ENCODE results near the gene DLG2. TPM values are rescaled to one million over a fixed set of nuclear protein-coding genes. Genes with fewer than 3 reads are reported as not detected.

The DLG2 gene
- total and polyA plus RNA-seq, 4 donors, result 0.30 to 5.5 (median 0.68) TPM

DNA sequence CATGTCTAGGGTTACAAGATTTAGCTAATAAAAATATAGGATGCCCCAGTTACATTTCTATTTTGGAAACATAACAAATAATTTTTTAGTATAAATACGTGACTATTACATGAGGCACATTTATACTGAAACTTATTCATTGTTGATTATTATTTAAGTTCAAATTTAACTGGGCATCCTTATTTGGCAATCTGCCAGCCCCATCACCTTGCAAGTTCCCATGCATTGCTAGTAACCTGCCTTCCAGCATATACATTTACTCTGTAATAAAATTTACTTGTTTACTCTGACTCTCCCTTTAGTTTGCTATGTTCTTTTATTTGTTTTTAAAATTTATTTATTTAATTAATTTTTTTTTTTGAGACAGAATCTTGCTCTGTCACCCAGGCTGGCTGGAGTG is 1686.1 kb downstream of the DLG2 start:
- no peak overlapping the region for H3K4me3 ChIP-seq (ENCODE audit: low read depth in 1 of 3, low read length in 3 of 3)
- 93% methylated on average over 1 of the region's 1 CpG for WGBS
- TF ChIP-seq, protein P1, sequence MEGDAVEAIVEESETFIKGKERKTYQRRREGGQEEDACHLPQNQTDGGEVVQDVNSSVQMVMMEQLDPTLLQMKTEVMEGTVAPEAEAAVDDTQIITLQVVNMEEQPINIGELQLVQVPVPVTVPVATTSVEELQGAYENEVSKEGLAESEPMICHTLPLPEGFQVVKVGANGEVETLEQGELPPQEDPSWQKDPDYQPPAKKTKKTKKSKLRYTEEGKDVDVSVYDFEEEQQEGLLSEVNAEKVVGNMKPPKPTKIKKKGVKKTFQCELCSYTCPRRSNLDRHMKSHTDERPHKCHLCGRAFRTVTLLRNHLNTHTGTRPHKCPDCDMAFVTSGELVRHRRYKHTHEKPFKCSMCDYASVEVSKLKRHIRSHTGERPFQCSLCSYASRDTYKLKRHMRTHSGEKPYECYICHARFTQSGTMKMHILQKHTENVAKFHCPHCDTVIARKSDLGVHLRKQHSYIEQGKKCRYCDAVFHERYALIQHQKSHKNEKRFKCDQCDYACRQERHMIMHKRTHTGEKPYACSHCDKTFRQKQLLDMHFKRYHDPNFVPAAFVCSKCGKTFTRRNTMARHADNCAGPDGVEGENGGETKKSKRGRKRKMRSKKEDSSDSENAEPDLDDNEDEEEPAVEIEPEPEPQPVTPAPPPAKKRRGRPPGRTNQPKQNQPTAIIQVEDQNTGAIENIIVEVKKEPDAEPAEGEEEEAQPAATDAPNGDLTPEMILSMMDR (IDR thresholded peaks at IDR 0.05; ENCODE audit: low read depth, low read length, missing input control), result no peak
- TF ChIP-seq RXRA (IDR thresholded peaks at IDR 0.05) (no peak), JUND (IDR thresholded peaks at IDR 0.05) (no peak), NR2F2 (IDR thresholded peaks at IDR 0.05) (no peak), FOXA2 (IDR thresholded peaks at IDR 0.05) (no peak), HNF4A (conservative IDR thresholded peaks at IDR 0.05) (no peak), RAD21 (IDR thresholded peaks at IDR 0.05) (no peak), HNF4G (IDR thresholded peaks at IDR 0.05) (no peak), YY1 (IDR thresholded peaks at IDR 0.05) (no peak)
- TF ChIP-seq, protein P2, sequence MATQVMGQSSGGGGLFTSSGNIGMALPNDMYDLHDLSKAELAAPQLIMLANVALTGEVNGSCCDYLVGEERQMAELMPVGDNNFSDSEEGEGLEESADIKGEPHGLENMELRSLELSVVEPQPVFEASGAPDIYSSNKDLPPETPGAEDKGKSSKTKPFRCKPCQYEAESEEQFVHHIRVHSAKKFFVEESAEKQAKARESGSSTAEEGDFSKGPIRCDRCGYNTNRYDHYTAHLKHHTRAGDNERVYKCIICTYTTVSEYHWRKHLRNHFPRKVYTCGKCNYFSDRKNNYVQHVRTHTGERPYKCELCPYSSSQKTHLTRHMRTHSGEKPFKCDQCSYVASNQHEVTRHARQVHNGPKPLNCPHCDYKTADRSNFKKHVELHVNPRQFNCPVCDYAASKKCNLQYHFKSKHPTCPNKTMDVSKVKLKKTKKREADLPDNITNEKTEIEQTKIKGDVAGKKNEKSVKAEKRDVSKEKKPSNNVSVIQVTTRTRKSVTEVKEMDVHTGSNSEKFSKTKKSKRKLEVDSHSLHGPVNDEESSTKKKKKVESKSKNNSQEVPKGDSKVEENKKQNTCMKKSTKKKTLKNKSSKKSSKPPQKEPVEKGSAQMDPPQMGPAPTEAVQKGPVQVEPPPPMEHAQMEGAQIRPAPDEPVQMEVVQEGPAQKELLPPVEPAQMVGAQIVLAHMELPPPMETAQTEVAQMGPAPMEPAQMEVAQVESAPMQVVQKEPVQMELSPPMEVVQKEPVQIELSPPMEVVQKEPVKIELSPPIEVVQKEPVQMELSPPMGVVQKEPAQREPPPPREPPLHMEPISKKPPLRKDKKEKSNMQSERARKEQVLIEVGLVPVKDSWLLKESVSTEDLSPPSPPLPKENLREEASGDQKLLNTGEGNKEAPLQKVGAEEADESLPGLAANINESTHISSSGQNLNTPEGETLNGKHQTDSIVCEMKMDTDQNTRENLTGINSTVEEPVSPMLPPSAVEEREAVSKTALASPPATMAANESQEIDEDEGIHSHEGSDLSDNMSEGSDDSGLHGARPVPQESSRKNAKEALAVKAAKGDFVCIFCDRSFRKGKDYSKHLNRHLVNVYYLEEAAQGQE (IDR thresholded peaks at IDR 0.05), result no peak
- TF ChIP-seq, protein P3, sequence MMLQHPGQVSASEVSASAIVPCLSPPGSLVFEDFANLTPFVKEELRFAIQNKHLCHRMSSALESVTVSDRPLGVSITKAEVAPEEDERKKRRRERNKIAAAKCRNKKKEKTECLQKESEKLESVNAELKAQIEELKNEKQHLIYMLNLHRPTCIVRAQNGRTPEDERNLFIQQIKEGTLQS (IDR thresholded peaks at IDR 0.05), result no peak
- no peak for DNase-seq (ENCODE audit: low spot score)
- no peak overlapping the region for H3K9ac ChIP-seq (ENCODE audit: low read depth in 1 of 2, low read length in 2 of 2)
- no peak overlapping the region for H3K27ac ChIP-seq (ENCODE audit: low read depth in 1 of 2, low read length in 2 of 2)
- no peaks in the 10 kb centered on the region for H3K27me3 ChIP-seq (ENCODE audit: control insufficient read depth in 4 of 4, insufficient read depth in 4 of 4, low read length in 3 of 4)
- no peaks in the 10 kb centered on the region for H3K9me3 ChIP-seq (ENCODE audit: control insufficient read depth in 4 of 4, low read length in 3 of 4)
- H3K4me1 ChIP-seq (ENCODE audit: control insufficient read depth in 4 of 4, insufficient read depth in 4 of 4, low read length in 3 of 4), result peaks cover 0 to 3% (median 0%) of the 10 kb centered on the region in 4 donors
- no peaks in the 10 kb centered on the region for H3K36me3 ChIP-seq (ENCODE audit: control insufficient read depth in 4 of 4, insufficient read depth in 3 of 4, low read depth in 1 of 4, low read length in 3 of 4)

DNA sequence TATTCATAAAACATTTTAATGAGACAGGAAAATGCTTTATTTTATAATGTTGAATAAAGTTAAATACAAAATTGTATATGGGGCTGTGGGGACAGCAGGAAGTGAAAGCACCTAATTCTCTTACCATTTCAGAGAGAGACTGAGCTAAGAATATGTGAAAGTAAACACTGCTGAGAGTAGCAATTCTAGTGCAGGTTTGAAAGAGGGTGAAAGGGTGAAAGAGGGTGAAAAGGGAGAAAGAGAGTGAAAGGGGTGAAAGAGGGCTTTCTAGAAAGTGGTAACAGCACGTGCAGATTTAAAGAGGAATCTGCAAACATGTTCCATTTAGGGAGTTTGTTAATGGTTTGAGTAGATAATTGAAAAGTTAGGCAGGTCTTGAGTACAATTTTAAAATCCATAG is 1689.0 kb downstream of the DLG2 start:
- Histone ChIP-seq H3K9ac (ENCODE audit: low read depth in 1 of 2, low read length in 2 of 2) (no peak overlapping the region), H3K4me3 (ENCODE audit: low read depth in 1 of 3, low read length in 3 of 3) (no peak overlapping the region), H3K4me1 (ENCODE audit: control insufficient read depth in 4 of 4, insufficient read depth in 4 of 4, low read length in 3 of 4) (peaks cover 0 to 3% (median 0%) of the 10 kb centered on the region in 4 donors), H3K27me3 (ENCODE audit: control insufficient read depth in 4 of 4, insufficient read depth in 4 of 4, low read length in 3 of 4) (no peaks in the 10 kb centered on the region), H3K36me3 (ENCODE audit: control insufficient read depth in 4 of 4, insufficient read depth in 3 of 4, low read depth in 1 of 4, low read length in 3 of 4) (no peaks in the 10 kb centered on the region), H3K27ac (ENCODE audit: low read depth in 1 of 2, low read length in 2 of 2) (no peak overlapping the region), H3K9me3 (ENCODE audit: control insufficient read depth in 4 of 4, low read length in 3 of 4) (no peaks in the 10 kb centered on the region)
- TF ChIP-seq, protein P2 (IDR thresholded peaks at IDR 0.05), result no peak
- TF ChIP-seq, protein P3 (IDR thresholded peaks at IDR 0.05), result no peak
- TF ChIP-seq, protein P4, sequence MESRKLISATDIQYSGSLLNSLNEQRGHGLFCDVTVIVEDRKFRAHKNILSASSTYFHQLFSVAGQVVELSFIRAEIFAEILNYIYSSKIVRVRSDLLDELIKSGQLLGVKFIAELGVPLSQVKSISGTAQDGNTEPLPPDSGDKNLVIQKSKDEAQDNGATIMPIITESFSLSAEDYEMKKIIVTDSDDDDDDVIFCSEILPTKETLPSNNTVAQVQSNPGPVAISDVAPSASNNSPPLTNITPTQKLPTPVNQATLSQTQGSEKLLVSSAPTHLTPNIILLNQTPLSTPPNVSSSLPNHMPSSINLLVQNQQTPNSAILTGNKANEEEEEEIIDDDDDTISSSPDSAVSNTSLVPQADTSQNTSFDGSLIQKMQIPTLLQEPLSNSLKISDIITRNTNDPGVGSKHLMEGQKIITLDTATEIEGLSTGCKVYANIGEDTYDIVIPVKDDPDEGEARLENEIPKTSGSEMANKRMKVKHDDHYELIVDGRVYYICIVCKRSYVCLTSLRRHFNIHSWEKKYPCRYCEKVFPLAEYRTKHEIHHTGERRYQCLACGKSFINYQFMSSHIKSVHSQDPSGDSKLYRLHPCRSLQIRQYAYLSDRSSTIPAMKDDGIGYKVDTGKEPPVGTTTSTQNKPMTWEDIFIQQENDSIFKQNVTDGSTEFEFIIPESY (IDR thresholded peaks at IDR 0.05), result no peak
- TF ChIP-seq RAD21 (IDR thresholded peaks at IDR 0.05) (no peak), NR2F2 (IDR thresholded peaks at IDR 0.05) (no peak), FOXA2 (IDR thresholded peaks at IDR 0.05) (no peak), GABPA (IDR thresholded peaks at IDR 0.05 in 1 of 2, conservative IDR thresholded peaks at IDR 0.05 in 1 of 2) (no peak), RXRA (IDR thresholded peaks at IDR 0.05) (no peak), YY1 (IDR thresholded peaks at IDR 0.05) (no peak), JUND (IDR thresholded peaks at IDR 0.05) (no peak)
- TF ChIP-seq, protein P1 (IDR thresholded peaks at IDR 0.05; ENCODE audit: low read depth, low read length, missing input control), result no peak
- 22% methylated on average over 1 of the region's 1 CpG for WGBS
- no peak for DNase-seq (ENCODE audit: low spot score)
